CD14-positive monocyte (primary cell): ENCODE data around the gene UBE2G2. TPM values are rescaled to one million over a fixed set of nuclear protein-coding genes. Genes with fewer than 3 reads are reported as not detected.

Experiments
- DNase-seq, 3 donors: peaks; one replicate each; pipeline ENCODE4 v3.0.0-alpha.2; 2011 to 2022
- H2AFZ ChIP-seq: 2 replicates; pipeline ENCODE4 v1.6.0; 2012; ENCODE audit warnings: mild to moderate bottlenecking, low read depth, low read length, inconsistent platforms; ENCODE audit not compliant: insufficient read depth, poor library complexity, severe bottlenecking
- H3K27ac ChIP-seq, 2 donors: 1 replicate in 1 of 2; 2 replicates in 1 of 2; pipeline ENCODE4 v1.5.1; 2012 to 2013; ENCODE audit warnings: low read length in 2 of 2, control low read depth in 1 of 2, inconsistent platforms in 1 of 2, low read depth in 1 of 2, mild to moderate bottlenecking in 1 of 2
- H3K27me3 ChIP-seq, 2 donors: one replicate each; pipeline versions ENCODE4 v1.6.0 to v1.6.1; 2011 to 2013; ENCODE audit warnings: low read length in 2 of 2; ENCODE audit not compliant: control insufficient read depth in 2 of 2, insufficient read depth in 2 of 2
- H3K36me3 ChIP-seq, 2 donors: replicated peaks in 1 of 2; 1 replicate in 1 of 2; 2 replicates in 1 of 2; pipeline versions ENCODE4 v1.5.1 to v1.6.1; 2012 to 2013; ENCODE audit warnings: low read length in 2 of 2, control low read depth in 1 of 2, inconsistent platforms in 1 of 2, mild to moderate bottlenecking in 1 of 2; ENCODE audit not compliant: insufficient read depth in 2 of 2, control insufficient read depth in 1 of 2
- H3K4me1 ChIP-seq, 2 donors: 1 replicate in 1 of 2; 2 replicates in 1 of 2; pipeline versions ENCODE4 v1.5.1 to v1.6.1; 2012 to 2013; ENCODE audit warnings: low read length in 2 of 2, control low read depth in 1 of 2, inconsistent platforms in 1 of 2, mild to moderate bottlenecking in 1 of 2, moderate library complexity in 1 of 2; ENCODE audit not compliant: insufficient read depth in 2 of 2, control insufficient read depth in 1 of 2
- H3K4me2 ChIP-seq: replicated peaks from 2 replicates; pipeline ENCODE3; 2012; ENCODE audit warnings: low read length, moderate library complexity, mild to moderate bottlenecking; ENCODE audit not compliant: poor library complexity, severe bottlenecking; ENCODE audit errors: extremely low read depth
- H3K4me3 ChIP-seq, 3 experiments: fragments of 200-600 bp in 1 of 3; sonication (generic) in 1 of 3; replicated peaks in 1 of 3; 1 replicate in 2 of 3; 2 replicates in 1 of 3; pipeline ENCODE4 v1.5.1; 2011 to 2013; ENCODE audit warnings: low read length in 3 of 3, mild to moderate bottlenecking in 3 of 3, control low read depth in 2 of 3, low read depth in 2 of 3, inconsistent platforms in 1 of 3, moderate library complexity in 1 of 3
- H3K79me2 ChIP-seq: 2 replicates; pipeline ENCODE4 v1.6.0; 2012; ENCODE audit warnings: mild to moderate bottlenecking, control low read depth, inconsistent platforms, low read length, moderate library complexity; ENCODE audit not compliant: insufficient read depth
- H3K9ac ChIP-seq: 2 replicates; pipeline ENCODE4 v1.6.0; 2017; ENCODE audit warnings: low read length, mild to moderate bottlenecking; ENCODE audit not compliant: insufficient read depth, poor library complexity, severe bottlenecking
- H3K9me3 ChIP-seq, 2 donors: replicated peaks in 1 of 2; 1 replicate in 1 of 2; 2 replicates in 1 of 2; pipeline versions ENCODE4 v1.5.1 to v1.6.1; 2012 to 2013; ENCODE audit warnings: low read length in 2 of 2, control low read depth in 1 of 2; ENCODE audit not compliant: control insufficient read depth in 1 of 2, insufficient read depth in 1 of 2
- H4K20me1 ChIP-seq: 2 replicates; pipeline ENCODE4 v1.6.0; 2012; ENCODE audit warnings: mild to moderate bottlenecking, low read length, control low read depth, moderate library complexity; ENCODE audit not compliant: insufficient read depth
- H3K27ac Mint-ChIP-seq, 7 donors: one replicate each; pipeline ENCODE4 v1.8.0; 2020; ENCODE audit warnings: mild to moderate bottlenecking in 7 of 7, mixed read lengths in 7 of 7, moderate library complexity in 6 of 7, inconsistent platforms in 2 of 7
- H3K27me3 Mint-ChIP-seq, 3 donors: one replicate each; pipeline ENCODE4 v1.8.0; 2021 to 2022; ENCODE audit warnings: low read depth in 3 of 3, mild to moderate bottlenecking in 3 of 3, mixed read lengths in 3 of 3, moderate library complexity in 3 of 3, inconsistent platforms in 1 of 3
- H3K36me3 Mint-ChIP-seq, 2 donors: one replicate each; pipeline ENCODE4 v1.8.0; 2020; ENCODE audit warnings: mixed read lengths in 2 of 2, inconsistent platforms in 1 of 2, mild to moderate bottlenecking in 1 of 2
- H3K4me1 Mint-ChIP-seq: one replicate; pipeline ENCODE4 v1.8.0; 2020; ENCODE audit warnings: mild to moderate bottlenecking, mixed read lengths
- H3K4me3 Mint-ChIP-seq, 2 donors: one replicate each; pipeline ENCODE4 v1.8.0; 2020; ENCODE audit warnings: mild to moderate bottlenecking in 2 of 2, mixed read lengths in 2 of 2, moderate library complexity in 1 of 2
- H3K9me3 Mint-ChIP-seq, 7 donors: one replicate each; pipeline ENCODE4 v1.8.0; 2020 to 2022; ENCODE audit warnings: mixed read lengths in 7 of 7, mild to moderate bottlenecking in 6 of 7, moderate library complexity in 6 of 7, inconsistent platforms in 2 of 7
- WGBS: methylation state at CpG from one replicate; pipeline ENCODE4 v1.1.5; 2013; ENCODE audit warnings: missing lambda C conversion rate; ENCODE audit not compliant: insufficient coverage; 5-methylcytosine and 5-hydroxymethylcytosine counted together
- intact Hi-C, 2 donors: fragments of 100-400 bp; cut with micrococcal nuclease; formaldehyde crosslinking; loops; one replicate each; pipeline versions ENCODE4 v1.15.0 to v1.15.1; 2023
- polyA plus RNA-seq, 3 donors: library from polyadenylated mRNA; depleted of rRNA in 1 of 3; unstranded in 2 of 3; stranded (reverse) in 1 of 3; fragments of 300-500 nt in 2 of 3; fragments of >200 nt in 1 of 3; fragmentation: Illumina TruSeq in 2 of 3; gene quantifications; 1 replicate in 2 of 3; 2 replicates in 1 of 3; pipeline ENCODE4 v1.2.3, GENCODE V29; 2012 to 2021
- TF ChIP-seq, protein P1 (sequence below): fragments of 200-600 bp; IDR thresholded peaks from one replicate; pipeline ENCODE4 v1.8.0; 2022; ENCODE audit warnings: antibody characterized with exemption, mild to moderate bottlenecking

UBE2G2 gene
- polyA plus RNA-seq, 3 donors = 22.5 to 123 (median 31.0) TPM

DNA sequence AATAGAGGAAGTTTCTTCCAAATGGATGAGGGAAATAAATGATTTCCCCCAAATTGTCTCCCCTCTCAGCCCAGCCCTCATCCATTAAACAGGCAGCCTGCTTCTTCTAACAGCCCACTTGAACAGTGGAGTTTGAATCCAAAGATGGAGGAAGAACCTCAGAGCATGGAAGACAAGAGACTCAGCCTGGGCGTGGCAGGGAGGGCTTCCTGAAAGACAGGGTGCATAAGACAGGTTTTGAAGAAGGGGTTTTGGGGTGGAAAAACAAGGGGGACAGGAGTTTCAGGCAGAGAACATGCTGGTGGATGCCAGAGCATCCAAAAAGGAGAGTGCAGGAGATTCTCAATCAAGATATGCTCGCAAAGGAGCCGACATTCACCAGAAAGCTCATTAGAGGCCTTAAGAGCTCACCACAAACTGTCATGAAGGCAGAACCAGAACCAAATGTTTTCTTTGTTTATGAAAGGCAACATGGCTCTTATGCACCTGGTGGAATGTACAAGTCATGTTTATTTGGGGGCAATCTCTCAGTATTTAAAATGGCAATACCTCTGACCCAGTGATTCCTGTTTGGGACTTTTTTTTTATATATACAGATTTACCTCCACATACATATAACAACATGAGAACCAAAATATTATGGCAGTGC lies 63.8 kb downstream of the UBE2G2 start:
- no peaks in the 10 kb centered on the region for H4K20me1 ChIP-seq
- Mint-ChIP-seq H3K27me3 (peaks cover 2 to 4% (median 4%) of the 10 kb centered on the region in 3 donors), H3K27ac (no peak overlapping the region), H3K9me3 (peaks cover 39 to 69% (median 53%) of the 10 kb centered on the region in 7 donors), H3K4me3 (no peak overlapping the region), H3K4me1 (no peaks in the 10 kb centered on the region), H3K36me3 (no peaks in the 10 kb centered on the region)
- no peaks in the 10 kb centered on the region for H3K4me1 ChIP-seq
- H3K4me3 ChIP-seq = no peak overlapping the region
- no peak overlapping the region for H3K27ac ChIP-seq
- H2AFZ ChIP-seq = no peak overlapping the region
- no peaks in the 10 kb centered on the region for H3K79me2 ChIP-seq
- H3K9ac ChIP-seq = no peak overlapping the region
- DNase-seq = no peak
- H3K4me2 ChIP-seq = no peak overlapping the region
- H3K9me3 ChIP-seq = peaks cover 41 to 61% of the 10 kb centered on the region in 2 donors
- H3K36me3 ChIP-seq = no peaks in the 10 kb centered on the region
- intact Hi-C loops = no loop called here
- 79% methylated on average over 3 of the region's 3 CpGs for WGBS
- H3K27me3 ChIP-seq = no peaks in the 10 kb centered on the region
- TF ChIP-seq, protein P1, sequence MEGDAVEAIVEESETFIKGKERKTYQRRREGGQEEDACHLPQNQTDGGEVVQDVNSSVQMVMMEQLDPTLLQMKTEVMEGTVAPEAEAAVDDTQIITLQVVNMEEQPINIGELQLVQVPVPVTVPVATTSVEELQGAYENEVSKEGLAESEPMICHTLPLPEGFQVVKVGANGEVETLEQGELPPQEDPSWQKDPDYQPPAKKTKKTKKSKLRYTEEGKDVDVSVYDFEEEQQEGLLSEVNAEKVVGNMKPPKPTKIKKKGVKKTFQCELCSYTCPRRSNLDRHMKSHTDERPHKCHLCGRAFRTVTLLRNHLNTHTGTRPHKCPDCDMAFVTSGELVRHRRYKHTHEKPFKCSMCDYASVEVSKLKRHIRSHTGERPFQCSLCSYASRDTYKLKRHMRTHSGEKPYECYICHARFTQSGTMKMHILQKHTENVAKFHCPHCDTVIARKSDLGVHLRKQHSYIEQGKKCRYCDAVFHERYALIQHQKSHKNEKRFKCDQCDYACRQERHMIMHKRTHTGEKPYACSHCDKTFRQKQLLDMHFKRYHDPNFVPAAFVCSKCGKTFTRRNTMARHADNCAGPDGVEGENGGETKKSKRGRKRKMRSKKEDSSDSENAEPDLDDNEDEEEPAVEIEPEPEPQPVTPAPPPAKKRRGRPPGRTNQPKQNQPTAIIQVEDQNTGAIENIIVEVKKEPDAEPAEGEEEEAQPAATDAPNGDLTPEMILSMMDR = no peak

DNA sequence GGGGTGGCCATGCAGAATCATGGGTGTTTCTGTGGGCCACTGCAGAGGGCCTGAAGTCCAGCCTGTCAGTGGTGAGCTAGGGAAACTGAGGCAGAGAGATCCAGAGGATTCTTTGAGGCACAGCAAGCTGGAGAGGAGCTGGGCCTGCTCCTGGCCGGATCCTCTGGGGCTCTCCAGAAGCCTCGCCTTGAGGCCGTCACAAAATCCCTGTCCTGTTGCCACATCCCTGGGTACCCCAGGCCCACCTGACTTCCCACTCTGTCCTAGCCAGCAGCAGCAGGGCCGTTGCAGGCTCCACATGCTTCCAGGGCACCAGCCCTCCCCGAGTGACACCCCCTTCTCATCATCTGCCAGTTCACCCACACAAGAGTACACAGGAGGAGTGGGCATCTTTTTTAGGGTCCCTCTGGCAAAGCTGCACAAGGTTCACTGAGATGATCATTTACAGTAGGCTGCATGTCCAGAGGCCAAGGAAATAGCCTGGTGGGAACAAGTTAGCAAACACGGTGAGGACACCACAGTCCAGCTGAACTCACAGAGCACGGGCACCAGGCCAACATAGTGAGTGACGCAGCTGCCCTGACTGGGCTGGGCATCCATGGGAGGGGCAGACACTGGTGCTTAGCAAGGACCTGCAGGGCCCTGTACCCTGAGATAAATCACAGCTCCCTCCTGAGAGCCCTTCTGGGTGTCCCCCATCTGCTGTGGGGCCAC lies 65.2 kb downstream of the UBE2G2 start:
- Mint-ChIP-seq H3K27me3 (peaks cover 2 to 8% (median 7%) of the 10 kb centered on the region in 3 donors), H3K9me3 (peaks cover 38 to 79% (median 55%) of the 10 kb centered on the region in 7 donors), H3K4me1 (no peaks in the 10 kb centered on the region), H3K27ac (no peak overlapping the region), H3K4me3 (no peak overlapping the region), H3K36me3 (no peaks in the 10 kb centered on the region)
- no peaks in the 10 kb centered on the region for H3K79me2 ChIP-seq
- no peak overlapping the region for H3K4me2 ChIP-seq
- no peaks in the 10 kb centered on the region for H3K36me3 ChIP-seq
- no peaks in the 10 kb centered on the region for H3K4me1 ChIP-seq
- H3K4me3 ChIP-seq = no peak overlapping the region
- no peak for DNase-seq
- H3K27me3 ChIP-seq = no peaks in the 10 kb centered on the region
- H2AFZ ChIP-seq = no peak overlapping the region
- WGBS = 95% methylated on average over 8 of the region's 8 CpGs
- no peaks in the 10 kb centered on the region for H4K20me1 ChIP-seq
- TF ChIP-seq, protein P1 = no peak
- H3K27ac ChIP-seq = no peak overlapping the region
- no peak overlapping the region for H3K9ac ChIP-seq
- intact Hi-C loops = no loop called here
- H3K9me3 ChIP-seq = peaks cover 41 to 61% of the 10 kb centered on the region in 2 donors
